Endometrial microvascular endothelial cells (primary cell): ENCODE measurements around the gene SYNRG. TPM values are rescaled to one million over a fixed set of nuclear protein-coding genes. Genes with fewer than 3 reads are reported as not detected.

Source experiments
- in situ Hi-C: cut with HindIII; loops from 2 replicates; pipeline ENCODE4 v1.10.0; 2017; ENCODE audit warnings: low sequenced_read_pairs, low pct_unique_long_range_greater_than_20kb; ENCODE audit errors: inconsistent ontology term
- total RNA-seq: library from RNA; depleted of rRNA; stranded (reverse); fragments of >200 nt; gene quantifications from one replicate; pipeline ENCODE4 v1.2.3, GENCODE V29; 2015; ENCODE audit errors: inconsistent ontology term

Gene SYNRG
- total RNA-seq, 1 donor from 2014 or later: 27.9 TPM

DNA sequence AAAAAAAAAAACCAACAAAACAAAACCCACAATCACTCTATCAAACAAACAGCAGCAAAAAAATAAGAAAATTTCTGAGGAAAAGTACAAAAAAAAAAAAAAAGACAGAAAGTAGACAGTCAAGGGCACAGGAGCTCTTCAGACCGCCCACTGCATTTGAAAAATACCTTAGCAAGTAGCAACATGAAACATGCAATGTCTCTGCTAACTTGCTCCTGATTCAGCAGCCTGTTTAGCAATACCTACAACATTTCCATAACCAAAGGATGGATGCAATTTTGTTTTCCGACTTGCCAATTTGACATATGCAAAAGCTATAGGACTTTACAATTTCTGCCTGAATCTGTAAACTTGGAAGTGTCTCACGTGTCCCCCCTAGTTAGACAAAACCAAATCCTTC lies 57.4 kb downstream of the SYNRG start:
- in situ Hi-C loops: no loop called here

DNA sequence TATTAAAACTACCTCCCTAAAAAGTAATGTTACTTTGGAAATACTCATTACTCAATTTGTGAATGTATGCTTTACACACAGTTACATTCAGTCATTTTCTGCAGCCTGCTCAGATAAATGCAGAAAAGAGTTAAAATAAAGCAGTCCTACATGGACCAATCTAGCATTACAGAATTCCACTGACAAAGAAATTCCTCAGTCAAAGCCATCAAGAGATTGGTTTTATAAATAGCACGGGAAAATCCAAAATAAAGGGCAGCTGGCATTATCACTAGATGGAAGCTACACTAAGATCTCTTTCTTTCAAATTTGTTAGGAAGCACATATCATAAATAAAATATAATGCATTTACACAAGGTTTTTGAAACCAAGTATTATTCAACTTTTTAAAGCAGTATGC lies 61.2 kb downstream of the SYNRG start:
- in situ Hi-C loops: no loop called here

DNA sequence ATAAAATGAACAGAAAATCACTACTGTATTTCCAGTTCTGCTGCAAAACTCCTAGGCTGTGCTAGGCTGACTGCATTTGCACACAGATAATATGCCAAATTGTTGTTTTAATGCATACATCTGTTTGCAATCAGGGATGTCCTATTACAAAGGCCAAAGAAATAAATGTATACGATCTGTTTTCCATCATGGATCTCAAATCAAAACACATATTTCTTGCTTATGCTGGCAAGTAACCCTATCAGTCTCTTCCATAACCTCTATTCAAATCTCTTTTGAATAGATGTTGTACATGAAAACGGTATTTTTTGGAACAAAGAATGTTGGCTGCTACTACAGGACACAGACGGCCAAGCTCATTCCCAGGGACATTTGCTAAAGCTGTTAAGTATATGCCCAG lies 62.9 kb downstream of the SYNRG start:
- in situ Hi-C loops: no loop called here

DNA sequence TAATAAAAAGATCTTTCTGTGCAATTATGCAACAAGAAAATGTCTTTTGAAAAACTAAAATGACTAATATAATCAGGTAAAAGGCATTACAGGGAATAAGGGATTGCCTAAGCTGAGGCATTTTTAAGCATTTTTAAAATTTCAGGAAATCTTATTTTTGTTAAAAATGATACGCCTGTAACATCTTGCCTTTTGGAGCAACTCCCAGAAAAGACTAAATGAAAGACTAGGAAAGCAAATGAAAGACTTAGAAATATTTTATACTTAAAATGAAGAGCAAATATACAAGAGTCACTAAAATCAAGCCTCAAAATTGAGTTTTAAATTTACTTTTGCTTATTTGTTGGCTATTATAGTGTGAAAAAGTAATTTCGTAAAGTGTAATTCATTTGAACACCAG lies 63.7 kb downstream of the SYNRG start:
- in situ Hi-C loops: no loop called here

GRCh38 chr17:37543637-37544052 lies 65.6 kb downstream of the SYNRG start:
- in situ Hi-C loops: no loop called here

GRCh38 chr17:37541880-37542660 lies 67.1 kb downstream of the SYNRG start:
- in situ Hi-C loops: no loop called here

DNA sequence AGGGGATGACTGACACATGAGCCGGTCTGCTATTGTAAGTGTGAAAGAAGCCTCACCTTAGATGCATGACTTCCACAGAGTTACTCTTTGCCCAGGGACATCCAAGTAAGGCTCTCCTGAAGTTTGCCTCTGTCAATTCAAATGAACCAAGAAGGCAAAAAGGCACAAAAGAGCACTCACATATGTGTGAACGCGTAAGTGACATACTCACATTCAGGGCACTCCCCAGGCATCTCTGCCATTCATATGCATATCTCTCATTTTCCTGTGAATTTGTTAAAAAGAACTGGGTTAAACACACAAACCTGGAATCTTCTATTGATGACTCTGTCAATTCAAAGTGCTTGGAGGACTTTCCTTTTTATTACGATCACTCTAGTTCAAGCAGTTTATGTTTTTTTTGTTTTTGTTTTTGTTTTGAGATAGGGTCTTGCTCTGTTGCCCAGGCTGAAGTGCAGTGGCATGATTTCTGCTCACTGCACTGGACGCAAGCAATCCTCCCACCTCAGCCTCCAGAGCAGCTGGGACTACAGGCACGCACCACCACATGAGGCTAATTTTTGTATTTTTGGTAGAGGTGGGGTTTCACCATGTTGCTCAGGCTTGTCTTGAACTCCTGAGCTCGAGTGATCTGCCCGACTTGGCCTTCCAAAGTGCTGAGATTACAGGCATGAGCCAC lies 70.1 kb downstream of the SYNRG start:
- in situ Hi-C loops: no loop called here

GRCh38 chr17:37535906-37536305 lies 73.3 kb downstream of the SYNRG start:
- in situ Hi-C loops: no loop called here

DNA sequence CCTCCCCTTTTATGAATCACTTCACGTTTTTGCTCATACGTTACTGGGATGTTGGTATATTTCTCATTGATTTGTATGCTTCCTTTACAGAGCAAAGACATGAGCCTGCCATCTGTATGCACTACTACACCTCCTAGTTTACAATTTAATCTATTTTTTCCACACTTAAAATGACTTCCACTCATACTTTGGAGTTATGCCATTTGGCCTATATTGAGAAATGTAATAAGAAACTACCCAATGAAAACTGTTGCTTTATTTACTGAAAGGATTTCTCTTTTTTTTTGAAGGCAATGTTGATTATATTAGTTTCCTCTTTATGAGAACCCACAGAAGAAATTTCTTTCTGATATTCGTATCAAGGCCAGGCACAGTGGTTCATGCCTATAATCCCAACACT lies 76.5 kb downstream of the SYNRG start:
- in situ Hi-C loops: no loop called here

DNA sequence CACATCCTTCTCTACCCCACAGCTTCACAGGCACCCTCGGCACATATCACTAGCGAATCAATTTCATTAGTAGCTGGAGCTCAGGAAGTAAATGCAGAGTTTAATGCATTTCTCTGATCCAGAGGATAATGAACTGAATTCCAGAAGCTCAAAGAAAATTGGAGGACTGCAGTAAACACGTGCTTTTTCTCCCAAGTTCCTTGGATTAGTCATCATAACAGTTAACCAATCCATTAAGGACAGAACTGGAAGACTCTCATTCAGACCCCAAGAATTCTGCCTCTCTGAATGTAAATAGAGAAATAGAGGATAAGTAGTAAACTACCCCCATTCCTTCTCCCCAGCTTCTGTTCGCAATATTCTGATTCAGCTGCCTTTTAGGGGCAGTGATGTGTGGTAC lies 78.8 kb downstream of the SYNRG start:
- in situ Hi-C loops: no loop called here

GRCh38 chr17:37527249-37527851 lies 81.9 kb downstream of the SYNRG start:
- in situ Hi-C loops: no loop called here

- in situ Hi-C loops: no loop called here
Measured at GRCh38 chr17:37523715-37524219, 85.5 kb downstream of the SYNRG start.

- in situ Hi-C loops: no loop called here
Measured at GRCh38 chr17:37521821-37522220, 87.4 kb downstream of the SYNRG start.

- in situ Hi-C loops: no loop called here
Measured at GRCh38 chr17:37520174-37520573, 89.0 kb downstream of the SYNRG start.

GRCh38 chr17:37519251-37519985 lies 89.8 kb downstream of the SYNRG start:
- in situ Hi-C loops: no loop called here

DNA sequence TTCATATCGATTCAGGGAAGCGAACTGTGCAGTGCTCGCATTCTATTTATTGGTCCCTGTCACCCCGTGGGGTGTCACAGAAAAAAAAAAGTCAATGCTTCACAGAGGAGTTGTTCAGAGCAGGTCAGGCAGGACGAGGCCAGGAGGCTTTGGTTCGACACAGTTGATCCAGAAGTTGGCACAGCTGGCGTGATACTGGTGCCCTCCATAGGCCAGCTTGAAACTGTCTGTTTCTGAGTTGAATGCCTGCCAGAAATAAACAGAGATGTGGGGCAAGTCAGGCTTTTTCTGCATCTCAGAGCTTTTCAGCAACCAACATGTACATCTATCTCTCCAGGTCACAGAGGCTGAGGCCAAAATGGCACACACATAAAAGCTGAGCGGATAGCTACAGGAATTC lies 90.4 kb downstream of the SYNRG start:
- in situ Hi-C loops: no loop called here

- in situ Hi-C loops: no loop called here
Measured at GRCh38 chr17:37517881-37518280, 91.3 kb downstream of the SYNRG start.

DNA sequence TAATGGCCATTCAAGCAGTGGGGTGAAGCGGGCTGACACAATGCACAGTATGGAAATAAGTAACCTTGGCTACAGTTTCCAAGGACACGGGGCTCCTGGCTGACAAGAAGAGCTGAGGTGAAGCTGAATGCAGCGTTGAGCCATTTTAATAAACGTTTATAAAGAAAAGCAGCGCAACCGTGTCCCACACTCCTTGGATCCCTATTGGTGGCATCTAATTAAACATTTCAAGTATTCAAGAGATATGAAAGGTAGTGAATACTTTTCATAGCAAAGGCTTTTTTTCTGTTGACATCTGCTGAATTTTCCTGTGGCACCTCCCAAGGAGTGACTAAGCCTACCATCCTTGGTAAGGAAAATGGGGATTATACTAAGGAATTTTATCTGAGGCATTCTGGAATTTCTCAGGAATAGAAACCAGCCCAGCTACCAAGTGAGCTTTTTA lies 93.1 kb downstream of the SYNRG start:
- in situ Hi-C loops: no loop called here

DNA sequence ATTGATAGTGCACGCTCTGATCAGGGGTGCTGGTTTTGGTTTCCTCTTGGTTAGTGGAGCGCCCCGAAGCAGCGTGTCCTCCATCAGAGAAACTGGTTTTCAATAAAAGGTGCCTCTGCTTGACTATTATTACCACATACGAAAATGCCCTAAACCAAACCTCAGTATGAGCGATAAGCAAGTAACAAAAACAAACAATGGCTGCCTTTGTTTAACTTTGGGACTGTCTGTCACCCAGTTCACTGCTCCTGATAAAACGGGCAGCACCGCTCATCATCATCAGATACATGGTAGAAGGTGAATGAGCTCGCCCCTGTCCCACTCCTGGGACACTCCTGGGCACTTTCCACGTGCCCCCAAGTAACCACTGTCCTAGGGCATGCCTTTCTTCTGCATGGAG lies 95.5 kb downstream of the SYNRG start:
- in situ Hi-C loops: no loop called here
